Amniotic stem cell (primary cell): ENCODE results near the gene CTSW.

Experiments used
- DNase-seq: peaks from one replicate; lab custom pipeline; 2025; lab: John Stamatoyannopoulos, UW

The CTSW gene

DNA sequence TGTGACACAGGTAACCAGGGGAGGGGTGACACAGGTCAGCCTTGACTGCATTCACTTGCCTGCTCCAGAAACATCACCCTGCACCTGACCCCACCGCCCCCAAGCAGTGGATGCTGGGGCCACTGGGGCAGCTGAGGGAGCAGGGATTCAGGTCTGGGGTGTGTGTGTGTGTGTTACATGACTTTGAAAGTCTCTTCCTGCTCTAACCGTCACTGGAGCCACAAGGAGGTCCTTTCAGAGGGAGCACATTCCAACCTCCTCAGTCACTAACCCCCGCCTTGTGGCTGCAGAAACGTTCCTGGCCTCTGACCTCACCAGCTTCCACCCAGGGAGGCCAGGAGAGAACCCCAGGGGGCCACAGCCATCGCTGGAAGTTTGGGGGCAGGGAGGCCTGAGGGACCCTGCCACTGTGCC, 23.4 kb downstream of the CTSW start:
- peak; percentile 64 for DNase-seq

DNA sequence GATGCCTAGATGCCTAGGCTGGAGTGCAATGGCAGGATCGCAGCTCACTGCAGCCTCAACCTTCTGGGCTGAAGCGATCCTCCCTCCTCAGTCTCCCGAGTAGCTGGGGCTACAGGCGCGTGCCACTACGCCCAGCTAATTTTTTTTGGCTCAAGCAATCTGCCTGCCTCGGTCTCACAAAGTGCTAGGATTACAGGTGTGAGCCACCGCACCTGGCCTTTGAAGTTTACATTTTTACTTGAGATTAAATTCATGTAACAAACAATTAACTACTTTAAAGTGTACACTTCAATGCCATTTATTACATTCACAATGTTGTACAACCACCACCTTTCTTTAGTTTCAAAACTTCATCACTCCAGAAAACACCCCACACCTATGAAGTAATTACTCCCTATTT, 24.1 kb downstream of the CTSW start:
- DNase-seq: no peak

DNA sequence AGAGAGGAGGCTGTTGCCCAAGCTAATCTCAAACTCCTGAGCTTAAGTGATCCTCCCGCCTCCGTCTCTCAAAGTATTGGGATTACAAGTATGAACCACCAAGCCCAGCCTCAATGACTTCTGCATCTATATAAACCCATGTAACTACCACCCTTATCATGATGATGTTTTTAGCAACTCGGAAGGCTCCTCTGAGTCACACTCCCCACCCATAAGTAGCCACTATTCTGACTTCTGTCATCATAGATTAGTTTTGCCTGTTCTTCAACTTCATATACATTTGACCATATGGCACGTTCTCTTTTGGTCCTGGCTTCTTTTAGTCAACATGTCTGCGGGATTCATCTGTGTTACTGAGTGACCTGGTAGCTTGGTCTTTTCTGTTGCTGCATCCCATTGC, 27.0 kb downstream of the CTSW start:
- DNase-seq: no peak

DNA sequence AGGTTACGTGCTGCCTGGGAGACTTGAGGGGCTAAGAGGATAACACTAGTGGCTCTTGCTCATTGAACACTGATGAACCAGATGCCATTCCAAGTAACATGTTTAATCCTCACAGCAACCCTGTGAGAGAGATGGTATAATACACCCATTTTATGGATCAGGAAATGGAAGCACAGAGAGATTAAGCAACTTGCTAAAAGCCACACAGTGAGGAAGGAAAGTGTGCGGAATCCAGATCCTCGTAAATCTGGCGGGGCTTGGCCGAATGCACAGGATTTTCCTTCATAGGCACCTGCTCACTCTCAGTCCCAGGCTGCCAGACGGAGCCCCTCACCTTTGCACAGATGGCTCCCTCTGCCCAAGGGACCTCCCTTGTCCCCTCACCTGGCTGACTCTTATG, 28.2 kb downstream of the CTSW start:
- no peak for DNase-seq

GRCh38 chr11:65911682-65912568, 32.3 kb downstream of the CTSW start:
- DNase-seq: peak; percentile 64

DNA sequence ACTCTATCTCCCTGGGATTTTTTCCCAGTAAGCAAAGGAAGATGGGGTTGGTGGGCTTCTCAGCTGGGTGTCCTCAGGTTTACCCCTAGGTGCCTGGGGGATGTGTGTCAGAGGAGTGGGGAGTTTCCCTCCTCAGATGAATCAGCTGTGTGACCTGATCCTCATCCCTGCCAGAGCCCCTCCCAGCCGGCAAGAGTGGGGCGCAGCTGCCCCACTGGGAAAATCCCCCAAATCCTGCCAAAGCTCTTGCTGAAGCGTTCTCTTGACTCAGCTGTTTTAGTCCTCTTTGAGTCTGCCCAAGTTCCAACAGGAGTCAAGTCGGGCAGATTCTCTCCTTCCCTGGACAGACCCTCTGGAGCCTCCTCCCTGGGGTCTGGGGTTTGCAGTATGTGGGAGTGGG, 33.2 kb downstream of the CTSW start:
- peak; percentile 51 for DNase-seq

- no peak for DNase-seq
Measured at GRCh38 chr11:65915101-65915820, 35.6 kb downstream of the CTSW start.

GRCh38 chr11:65915821-65916251, 36.2 kb downstream of the CTSW start:
- peak; percentile 92 for DNase-seq

GRCh38 chr11:65916391-65916790, 36.8 kb downstream of the CTSW start:
- DNase-seq: no peak

GRCh38 chr11:65917077-65917433, 37.4 kb downstream of the CTSW start:
- DNase-seq: no peak

- no peak for DNase-seq
Measured at GRCh38 chr11:65917434-65918210, 38.0 kb downstream of the CTSW start.

- no peak for DNase-seq
Measured at GRCh38 chr11:65918211-65919140, 38.8 kb downstream of the CTSW start, which contains the start of gene C11orf68. Gene C11orf68 (minus strand): TSS chr11:65919062. CDS start chr11:65919031, 31 bp downstream.

GRCh38 chr11:65919141-65919572, 39.5 kb downstream of the CTSW start, which contains the start of gene DRAP1:
Gene DRAP1 (plus strand): TSS chr11:65919426. CDS start chr11:65919502, 76 bp downstream.
- DNase-seq: peak; percentile 98

DNA sequence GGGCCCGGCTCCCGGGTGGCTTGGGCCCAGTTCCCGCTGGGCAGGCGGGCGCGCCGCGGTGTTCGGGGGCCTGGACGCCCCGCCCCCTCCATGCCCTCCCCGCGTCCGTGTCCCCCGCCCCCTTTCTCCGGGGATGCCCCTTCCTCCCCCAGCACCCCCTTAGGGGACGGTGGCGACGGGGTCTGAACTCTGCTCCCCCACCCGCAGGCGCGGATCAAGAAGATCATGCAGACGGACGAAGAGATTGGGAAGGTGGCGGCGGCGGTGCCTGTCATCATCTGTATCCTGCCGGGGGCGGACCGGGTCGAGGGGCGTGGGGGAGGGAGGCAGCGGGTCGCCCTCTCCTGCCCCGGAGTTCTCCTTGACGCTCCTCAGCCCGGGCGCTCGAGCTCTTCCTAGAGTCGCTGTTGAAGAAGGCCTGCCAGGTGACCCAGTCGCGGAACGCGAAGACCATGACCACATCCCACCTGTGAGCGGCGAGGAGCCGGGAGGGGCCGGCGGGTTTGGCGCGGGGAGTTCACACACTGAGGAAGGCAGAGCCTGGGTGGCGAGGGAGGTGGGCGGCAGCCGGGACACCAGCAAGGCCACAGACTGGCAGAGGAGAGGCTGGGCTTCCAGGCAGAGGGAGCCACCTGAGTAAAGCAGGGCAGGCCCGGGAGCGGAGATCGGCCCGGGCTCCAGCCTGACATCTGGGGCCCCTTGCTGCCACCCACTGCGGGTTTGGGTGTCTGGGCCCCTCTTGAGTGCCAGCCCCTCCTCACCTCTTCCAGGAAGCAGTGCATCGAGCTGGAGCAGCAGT, 40.1 kb downstream of the CTSW start:
- no peak for DNase-seq

GRCh38 chr11:65920372-65920802, 40.8 kb downstream of the CTSW start:
- DNase-seq: no peak

DNA sequence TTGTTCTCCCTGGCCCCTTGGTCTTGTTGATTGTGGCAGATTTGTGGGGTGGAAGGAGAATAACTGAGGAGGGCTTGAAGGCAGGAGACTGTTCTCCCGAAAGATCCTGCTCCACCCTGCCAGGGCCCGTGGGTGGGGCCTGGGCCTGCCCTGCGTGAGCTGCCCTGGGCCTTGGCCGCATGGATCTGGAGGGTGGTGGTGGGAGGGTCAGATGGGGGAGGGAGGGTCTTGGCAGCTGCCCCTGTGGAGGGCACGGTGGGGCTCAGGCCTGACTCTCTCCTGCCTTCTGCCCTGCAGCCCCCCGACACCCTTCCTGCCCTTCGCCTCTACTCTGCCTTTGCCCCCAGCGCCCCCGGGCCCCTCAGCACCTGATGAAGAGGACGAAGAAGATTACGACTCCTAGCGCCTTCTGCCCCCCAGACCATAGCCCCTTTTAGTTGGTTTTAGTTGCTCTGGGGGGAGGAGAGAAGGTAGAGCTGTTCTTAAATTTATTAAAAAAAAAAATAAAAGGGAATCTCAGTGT, 41.5 kb downstream of the CTSW start:
- DNase-seq: no peak

GRCh38 chr11:65921876-65922275, 42.2 kb downstream of the CTSW start:
- no peak for DNase-seq

DNA sequence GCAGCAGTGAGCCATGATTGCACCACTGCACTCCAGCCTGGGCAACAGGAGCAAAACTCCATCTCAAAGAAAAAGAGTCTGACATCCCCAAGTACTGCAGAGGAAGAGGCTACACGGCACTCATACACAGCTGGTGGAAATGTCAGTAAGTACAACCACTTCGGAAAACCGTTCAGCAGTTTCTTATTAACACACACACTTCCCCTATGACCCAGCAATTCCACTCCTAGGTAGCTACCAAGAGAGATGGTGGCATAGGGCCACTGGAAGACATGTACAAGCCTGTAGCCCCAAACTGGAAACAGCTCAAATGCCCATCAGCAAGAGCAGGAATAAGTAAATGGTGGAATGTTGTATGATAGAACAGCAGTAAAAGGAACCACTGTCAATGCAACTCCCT, 42.9 kb downstream of the CTSW start:
- DNase-seq: no peak

- DNase-seq: no peak
Measured at GRCh38 chr11:65925397-65925796, 45.8 kb downstream of the CTSW start.

DNA sequence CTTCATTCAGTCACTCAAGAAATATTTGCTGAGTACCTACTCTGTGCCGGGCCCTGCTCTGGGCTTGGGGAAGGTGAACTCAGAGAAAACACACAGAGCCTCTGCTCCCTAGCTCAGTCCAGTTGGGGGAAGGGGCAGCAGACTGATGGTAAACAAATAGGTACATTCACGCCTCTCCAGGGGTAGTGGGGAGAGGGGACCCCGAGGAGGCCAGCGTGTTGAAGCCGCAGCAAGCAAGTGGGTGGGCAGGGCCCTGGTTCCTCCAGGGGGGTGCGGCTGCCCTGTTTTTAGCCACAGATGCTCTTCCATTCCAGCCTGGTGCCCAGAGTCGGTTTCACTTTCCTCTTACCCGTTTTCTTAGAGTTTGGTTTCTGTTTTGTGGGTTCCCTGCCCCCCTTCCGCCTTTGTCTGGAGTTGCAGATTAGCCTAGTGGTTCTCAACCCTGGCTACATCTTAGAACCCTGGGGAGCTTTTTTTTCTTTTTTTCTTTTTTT, 48.3 kb downstream of the CTSW start:
- no peak for DNase-seq
